K562 (cell line): Measurements from ENCODE around the gene PHLDA3. TPM values are rescaled to one million over a fixed set of nuclear protein-coding genes. Genes with fewer than 3 reads are reported as not detected.

Source experiments
- ATF3 ChIP-seq, 2 experiments: fragments of 450-650 bp in 1 of 2; sonication (generic) in 1 of 2; formaldehyde crosslinking in 1 of 2; IDR thresholded peaks in 1 of 2; conservative IDR thresholded peaks in 1 of 2; 2 replicates each; pipeline versions ENCODE4 v1.6.1 to v1.8.1; 2016 to 2023; ENCODE audit warnings: mild to moderate bottlenecking in 2 of 2, moderate library complexity in 2 of 2, inconsistent platforms in 1 of 2, missing genetic modification reagents in 1 of 2
- BRCA1 ChIP-seq, 2 experiments: fragments of 450-650 bp in 1 of 2; sonication (generic) in 1 of 2; formaldehyde crosslinking in 1 of 2; IDR thresholded peaks; 2 replicates each; pipeline versions ENCODE4 v1.5.0 to v1.6.1; 2017 to 2020; ENCODE audit warnings: mild to moderate bottlenecking in 1 of 2, missing genetic modification reagents in 1 of 2
- CBFA2T2 ChIP-seq: fragments of 450-650 bp; conservative IDR thresholded peaks from 2 replicates; pipeline ENCODE4 v1.6.1; 2017; ENCODE audit warnings: mild to moderate bottlenecking
- FOS ChIP-seq: IDR thresholded peaks from 3 replicates; pipeline ENCODE4 v1.6.1; 2011; ENCODE audit not compliant: insufficient read length; ENCODE audit errors: extremely low read depth
- GTF2A2 ChIP-seq: IDR thresholded peaks from 2 replicates; pipeline ENCODE4 v1.6.1; 2016; ENCODE audit warnings: mild to moderate bottlenecking, missing genetic modification characterization, missing compliant biosample characterization
- KLF6 ChIP-seq: fragments of 250-450 bp; sonication (Bioruptor Pico); IDR thresholded peaks from 2 replicates; pipeline ENCODE4 v1.4.0; 2020; ENCODE audit warnings: mild to moderate bottlenecking, moderate library complexity, borderline replicate concordance
- MAX ChIP-seq: sonication (generic); formaldehyde crosslinking; IDR thresholded peaks from 2 replicates; pipeline ENCODE4 v1.9.0; 2022; ENCODE audit warnings: mild to moderate bottlenecking, missing genetic modification reagents
- MNT ChIP-seq, 2 experiments: fragments of 450-650 bp; conservative IDR thresholded peaks; 2 replicates each; pipeline ENCODE4 v1.6.1; 2017; ENCODE audit warnings: mild to moderate bottlenecking in 2 of 2, moderate library complexity in 2 of 2
- NCOA1 ChIP-seq: fragments of 450-650 bp; IDR thresholded peaks from 2 replicates; pipeline ENCODE4 v1.6.1; 2016; ENCODE audit warnings: low read depth
- NFIX ChIP-seq: fragments of 250-450 bp; sonication (Bioruptor Pico); IDR thresholded peaks from 2 replicates; pipeline ENCODE4 v1.4.0; 2020; ENCODE audit warnings: low read depth, mild to moderate bottlenecking, moderate library complexity
- NR2C2 ChIP-seq, 2 experiments: fragments of 200-800 bp in 1 of 2; sonication (Bioruptor generic) in 1 of 2; sonication (generic) in 1 of 2; formaldehyde crosslinking in 1 of 2; IDR thresholded peaks; 2 replicates each; pipeline versions ENCODE4 v1.6.1 to v1.8.0; 2016 to 2022; ENCODE audit warnings: mild to moderate bottlenecking in 1 of 2, missing compliant biosample characterization in 1 of 2, missing genetic modification characterization in 1 of 2, missing genetic modification reagents in 1 of 2
- PHF21A ChIP-seq: fragments of 450-650 bp; IDR thresholded peaks from 2 replicates; pipeline ENCODE4 v1.6.1; 2017; ENCODE audit warnings: low read depth, borderline replicate concordance
- POLR2G ChIP-seq: fragments of 200-400 bp; formaldehyde crosslinking; IDR thresholded peaks from 2 replicates; pipeline ENCODE4 v1.6.1; 2017; ENCODE audit warnings: low read depth, mild to moderate bottlenecking, antibody characterized with exemption, low read length, moderate library complexity
- RAD21 ChIP-seq, 2 experiments: fragments of 250-450 bp in 1 of 2; fragments of 450-650 bp in 1 of 2; sonication (Bioruptor Pico) in 1 of 2; formaldehyde crosslinking in 1 of 2; IDR thresholded peaks in 1 of 2; conservative IDR thresholded peaks in 1 of 2; 2 replicates each; pipeline versions ENCODE4 v1.4.0 to v1.8.0; 2020 to 2022; ENCODE audit warnings: mild to moderate bottlenecking in 2 of 2, moderate library complexity in 1 of 2
- RBBP5 ChIP-seq: fragments of 200-600 bp; sonication (generic); IDR thresholded peaks from 2 replicates; pipeline ENCODE4 v1.6.1; 2012; ENCODE audit warnings: borderline replicate concordance, mild to moderate bottlenecking, low read length, control low read depth, inconsistent platforms; ENCODE audit not compliant: insufficient read depth, poor library complexity, severe bottlenecking
- TCF15 ChIP-seq: fragments of 250-450 bp; sonication (Bioruptor Pico); IDR thresholded peaks from 2 replicates; pipeline ENCODE4 v1.8.0; 2022; ENCODE audit warnings: moderate library complexity, mild to moderate bottlenecking, inconsistent platforms
- TRIM28 ChIP-seq: fragments of 450-650 bp; IDR thresholded peaks from 2 replicates; pipeline ENCODE4 v1.6.1; 2017
- USF2 ChIP-seq: sonication (generic); formaldehyde crosslinking; IDR thresholded peaks from 2 replicates; pipeline ENCODE4 v1.5.0; 2020; ENCODE audit warnings: missing genetic modification reagents
- ZFX ChIP-seq: sonication (generic); formaldehyde crosslinking; IDR thresholded peaks from 2 replicates; pipeline ENCODE4 v1.8.0; 2022; ENCODE audit warnings: mild to moderate bottlenecking, missing genetic modification reagents, moderate library complexity
- ZNF124 ChIP-seq: sonication (generic); formaldehyde crosslinking; IDR thresholded peaks from 2 replicates; pipeline ENCODE4 v1.8.1; 2022; ENCODE audit warnings: missing genetic modification reagents
- ZNF253 ChIP-seq: fragments of 250-450 bp; sonication (Bioruptor Pico); conservative IDR thresholded peaks from 2 replicates; pipeline ENCODE4 v1.6.1; 2021; ENCODE audit warnings: mild to moderate bottlenecking
- ZNF668 ChIP-seq: fragments of 250-450 bp; sonication (Bioruptor Pico); IDR thresholded peaks from 2 replicates; pipeline ENCODE4 v1.8.0; 2022; ENCODE audit warnings: mild to moderate bottlenecking, inconsistent platforms
- polyA plus RNA-seq, 8 experiments: library from polyadenylated mRNA; depleted of rRNA in 4 of 8; stranded (reverse) in 5 of 8; unstranded in 3 of 8; fragments of >200 nt; fragmentation: Nextera tagmentation in 2 of 8; fragmentation: Illumina TruSeq in 1 of 8; extraction: Ambion mirVana in 2 of 8; extraction: Trizol in 1 of 8; gene quantifications; 2 replicates each; pipeline versions ENCODE4 v1.2.1 to v1.2.3, GENCODE V29; 2011 to 2014; ENCODE audit warnings: inconsistent platforms in 1 of 8, missing spikeins in 1 of 8
- total RNA-seq, 7 experiments: library from RNA; depleted of rRNA in 6 of 7; stranded (reverse); fragments of >200 nt in 6 of 7; fragmentation: Illumina TruSeq in 2 of 7; extraction: Trizol in 2 of 7; gene quantifications; 2 replicates each; pipeline versions ENCODE4 v1.2.1 to v1.2.3, GENCODE V29; 2011 to 2021; ENCODE audit warnings: low replicate concordance in 1 of 7

PHLDA3 gene
- total and polyA plus RNA-seq, 9 of the 15 experiments (the other 6 are each of a cell fraction or from before 2014, with no cell fraction given), result 0.11 to 0.27 TPM; not detected in 7

- TF ChIP-seq FOS (peak; percentile 57), ZFX (peak; percentile 66), TRIM28 (no peak), NR2C2 (CRISPR knock-in tag; IDR thresholded peaks at IDR 0.05) (no peak), NR2C2 (tag; IDR thresholded peaks at IDR 0.05) (no peak; the same call in none of the 2 replicates), NCOA1 (no peak), POLR2G (0 out of 2 replicates have a peak, but pooled peaks have one; percentile 19), TCF15 (CRISPR knock-in tag) (no peak), BRCA1 (IDR thresholded peaks at IDR 0.05) (no peak), BRCA1 (CRISPR knock-in tag; IDR thresholded peaks at IDR 0.05) (no peak), ATF3 (IDR thresholded peaks at IDR 0.05) (peak; percentile 96), ATF3 (CRISPR knock-in tag; conservative IDR thresholded peaks at IDR 0.05) (peak; percentile 76; the same call in 1 of the 2 replicates), PHF21A (no peak), USF2 (CRISPR knock-in tag) (no peak), ZNF253 (no peak), GTF2A2 (tag) (no peak), RBBP5 (peak; percentile 48), MNT (conservative IDR thresholded peaks at IDR 0.05) (peak in 1 of 2 experiments; percentile 68; a peak in 2 of 4 replicates), RAD21 (CRISPR knock-in tag; conservative IDR thresholded peaks at IDR 0.05 in 1 of 2, IDR thresholded peaks at IDR 0.05 in 1 of 2) (peak in 1 of 2 experiments; percentile 7; a peak in 1 of 4 replicates), NFIX (CRISPR knock-in tag) (no peak), MAX (CRISPR knock-in tag) (peak; percentile 91), CBFA2T2 (no peak), KLF6 (CRISPR knock-in tag) (no peak), ZNF668 (CRISPR knock-in tag) (no peak), ZNF124 (no peak)
Measured at GRCh38 chr1:201461645-201462441, 7.1 kb downstream of the PHLDA3 start (continued).
